ENCODE data around the gene STUB1.
A peak's percentile ranks its signal among the peaks of the same experiment; 100 is the strongest.

Gene STUB1

DNA sequence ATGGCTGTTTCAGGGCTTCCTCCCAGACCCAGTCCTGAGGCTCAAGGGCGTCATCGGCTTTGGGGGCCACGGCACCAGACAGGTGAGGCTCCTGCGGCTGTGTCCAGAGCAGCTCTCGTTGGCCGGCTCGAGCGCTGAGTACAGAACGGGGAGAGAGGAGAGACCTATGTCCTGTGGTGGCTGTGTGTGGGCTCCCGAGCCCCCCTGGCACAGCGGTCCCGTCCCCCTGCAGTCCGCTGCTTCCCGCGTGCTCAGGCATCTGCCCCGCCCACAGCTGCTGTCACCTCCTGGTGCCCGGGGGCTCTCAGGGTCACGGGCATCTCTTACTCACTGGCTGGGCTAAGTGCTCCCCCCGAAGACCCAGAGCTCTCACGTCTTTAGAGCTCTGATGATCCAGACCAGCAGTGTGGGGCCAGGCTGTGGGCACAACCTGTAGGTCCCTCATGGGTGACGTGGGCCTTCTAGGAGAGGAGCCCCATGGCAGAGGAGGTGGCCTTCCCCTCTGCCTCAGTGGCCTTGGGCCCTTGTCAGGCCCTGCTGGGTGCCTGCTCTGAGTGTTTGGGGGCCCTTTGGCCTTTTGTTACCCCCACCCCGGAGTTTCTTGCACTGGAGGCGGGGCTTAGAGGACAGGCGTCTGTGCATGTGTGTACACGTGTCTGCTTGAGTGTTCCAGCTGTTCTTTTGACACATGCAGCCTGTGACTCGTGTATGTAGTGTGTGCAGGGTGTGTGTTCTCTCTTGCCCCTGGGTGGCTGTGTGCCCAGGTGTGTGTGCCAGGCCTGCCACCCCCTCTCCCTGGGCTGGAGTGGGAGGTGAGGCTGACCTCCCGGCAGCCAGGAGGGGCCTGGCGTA lies 27.5 kb upstream of the STUB1 start:
- Mint-ChIP-seq H3K4me1 (ENCODE audit: low read depth) (peaks cover 7% of the 10 kb centered on the region), H3K36me3 (ENCODE audit: low read depth) (peaks cover 6% of the 10 kb centered on the region), H3K27ac (no peak overlapping the region), H3K4me3 (no peak overlapping the region), H3K27me3 (no peaks in the 10 kb centered on the region), H3K9me3 (no peaks in the 10 kb centered on the region)

DNA sequence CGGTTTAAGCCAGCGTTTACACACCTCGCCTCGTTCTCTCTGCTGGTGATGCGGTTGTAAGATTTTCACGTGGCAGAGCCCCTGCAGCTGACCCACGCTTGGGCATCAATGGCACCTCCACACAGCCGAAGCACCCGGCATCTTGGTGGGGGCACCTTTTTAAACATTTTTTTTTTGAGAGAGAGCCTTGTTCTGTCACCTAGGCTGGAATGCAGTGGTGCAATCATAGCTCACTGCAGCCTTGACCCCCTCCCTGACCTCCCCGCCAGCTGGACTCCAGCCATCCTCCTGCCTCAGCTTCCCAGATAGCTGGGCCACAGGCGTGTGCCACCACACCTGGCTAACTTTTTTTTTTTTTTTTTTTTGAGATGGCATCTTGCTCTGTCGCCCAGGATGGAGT lies 26.2 kb upstream of the STUB1 start:
- H3K4me3 Mint-ChIP-seq = no peak overlapping the region
- H3K27ac Mint-ChIP-seq = no peak overlapping the region
- H3K9me3 Mint-ChIP-seq = no peaks in the 10 kb centered on the region
- peaks cover 6% of the 10 kb centered on the region for H3K36me3 Mint-ChIP-seq (ENCODE audit: low read depth)
- H3K27me3 Mint-ChIP-seq = no peaks in the 10 kb centered on the region
- no peaks in the 10 kb centered on the region for H3K4me1 Mint-ChIP-seq (ENCODE audit: low read depth)

DNA sequence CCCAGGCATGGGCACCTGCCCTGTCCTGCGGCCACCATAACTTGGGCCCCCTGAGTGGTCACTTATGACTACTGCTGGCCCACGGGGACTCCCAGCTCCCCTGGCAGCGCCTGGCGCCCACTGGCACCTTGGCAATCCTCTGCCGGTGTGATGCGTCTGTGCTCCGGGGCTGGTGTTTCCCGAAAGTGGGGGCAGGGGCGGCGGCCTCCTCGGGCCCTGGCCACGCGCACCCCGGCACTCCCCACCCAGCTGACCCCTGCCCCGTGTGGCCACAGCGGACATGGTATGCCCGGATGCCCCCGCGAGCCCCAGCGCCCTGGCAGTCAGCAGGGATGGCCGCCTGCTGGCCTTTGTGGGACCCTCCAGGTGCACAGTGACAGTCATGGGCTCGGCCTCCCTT lies 22.7 kb upstream of the STUB1 start:
- H3K27me3 Mint-ChIP-seq = no peaks in the 10 kb centered on the region
- H3K9me3 Mint-ChIP-seq = no peaks in the 10 kb centered on the region
- no peak overlapping the region for H3K4me3 Mint-ChIP-seq
- H3K27ac Mint-ChIP-seq = no peak overlapping the region
- peaks cover 6% of the 10 kb centered on the region for H3K36me3 Mint-ChIP-seq (ENCODE audit: low read depth)
- H3K4me1 Mint-ChIP-seq (ENCODE audit: low read depth) = peaks cover 5% of the 10 kb centered on the region

DNA sequence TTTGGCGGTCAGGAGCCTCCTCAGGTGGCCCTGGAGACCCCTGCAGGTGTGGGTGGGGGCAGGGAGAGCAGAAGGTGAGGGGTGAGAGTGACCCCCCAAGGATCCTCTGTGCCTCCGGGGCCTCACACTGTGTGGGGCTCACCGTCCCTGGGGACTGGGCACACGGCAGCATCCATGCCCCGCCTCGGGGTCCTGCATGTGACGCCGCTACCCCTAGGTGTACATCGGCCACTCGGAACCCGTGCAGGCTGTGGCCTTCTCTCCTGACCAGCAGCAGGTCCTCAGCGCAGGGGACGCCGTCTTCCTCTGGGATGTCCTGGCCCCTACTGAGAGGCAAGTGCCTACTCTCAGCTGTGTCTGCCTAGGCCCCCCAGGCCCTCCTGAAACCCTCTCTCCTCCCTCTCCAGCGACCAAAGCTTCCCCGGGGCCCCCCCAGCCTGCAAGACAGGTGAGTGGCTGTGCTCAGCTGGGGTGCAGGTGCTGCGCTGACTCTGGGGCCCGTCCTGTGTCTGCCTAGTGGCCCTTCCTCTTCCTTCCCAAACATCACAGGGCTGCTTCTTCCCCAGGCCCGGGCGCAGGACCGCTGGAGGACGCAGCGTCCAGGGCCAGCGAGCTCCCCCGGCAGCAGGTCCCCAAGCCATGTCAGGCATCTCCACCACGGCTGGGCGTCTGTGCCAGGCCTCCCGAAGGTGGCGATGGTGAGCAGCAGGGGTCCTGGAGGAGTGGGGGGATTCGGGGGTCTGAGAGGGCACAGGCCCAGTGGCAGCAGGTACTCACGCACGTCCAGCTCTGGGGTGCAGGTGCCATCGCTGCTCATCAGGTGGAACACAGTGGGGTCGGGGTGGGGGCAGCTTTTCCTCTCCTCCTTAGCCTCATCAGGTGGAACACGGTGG lies 21.3 kb upstream of the STUB1 start:
- no peak overlapping the region for H3K4me3 Mint-ChIP-seq
- no peak overlapping the region for H3K27ac Mint-ChIP-seq
- H3K9me3 Mint-ChIP-seq = no peaks in the 10 kb centered on the region
- H3K4me1 Mint-ChIP-seq (ENCODE audit: low read depth) = peaks cover 5% of the 10 kb centered on the region
- no peaks in the 10 kb centered on the region for H3K27me3 Mint-ChIP-seq
- peaks cover 3% of the 10 kb centered on the region for H3K36me3 Mint-ChIP-seq (ENCODE audit: low read depth)

DNA sequence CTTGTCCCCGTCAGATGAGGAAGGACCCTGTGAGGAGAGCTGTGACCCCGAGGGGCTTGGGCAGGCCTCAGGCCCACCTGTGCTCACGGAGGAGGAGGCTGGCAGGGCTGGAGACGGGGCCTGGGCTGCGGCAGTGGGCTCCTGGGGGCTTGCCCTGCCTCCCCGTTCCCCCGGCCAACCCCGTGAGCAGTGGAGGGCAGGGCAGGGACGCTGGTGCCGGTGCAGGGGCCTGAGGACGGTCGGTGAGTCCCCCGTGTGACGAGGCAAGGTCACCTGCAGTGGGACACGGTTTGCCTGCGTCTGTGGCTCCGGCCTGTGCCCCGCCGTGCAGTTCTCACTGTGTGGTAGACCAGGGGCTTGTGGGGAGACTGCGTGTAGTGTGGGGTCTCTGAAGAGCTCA lies 20.6 kb upstream of the STUB1 start:
- no peak overlapping the region for H3K27ac Mint-ChIP-seq
- H3K27me3 Mint-ChIP-seq = no peaks in the 10 kb centered on the region
- no peaks in the 10 kb centered on the region for H3K36me3 Mint-ChIP-seq (ENCODE audit: low read depth)
- H3K4me1 Mint-ChIP-seq (ENCODE audit: low read depth) = peaks cover 5% of the 10 kb centered on the region
- no peak overlapping the region for H3K4me3 Mint-ChIP-seq
- no peaks in the 10 kb centered on the region for H3K9me3 Mint-ChIP-seq

DNA sequence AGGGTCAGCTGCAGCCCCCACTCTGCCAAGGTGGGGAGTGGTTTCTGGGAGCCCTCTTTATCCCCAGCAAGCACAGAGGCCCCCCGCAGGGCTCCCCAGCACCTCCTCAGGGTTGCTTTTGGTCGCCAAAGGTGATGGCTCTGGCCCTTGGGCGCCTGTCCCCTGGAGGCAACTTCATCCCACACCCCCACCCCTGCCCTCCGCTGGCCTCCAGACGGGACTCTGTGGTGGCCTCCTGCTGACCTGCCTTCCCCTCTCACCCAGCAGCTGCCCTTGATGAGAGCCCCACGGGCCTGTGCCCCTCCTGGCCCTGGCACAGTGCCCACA lies 20.1 kb upstream of the STUB1 start:
- Mint-ChIP-seq H3K27me3 (no peaks in the 10 kb centered on the region), H3K4me1 (ENCODE audit: low read depth) (peaks cover 5% of the 10 kb centered on the region), H3K9me3 (no peaks in the 10 kb centered on the region), H3K36me3 (ENCODE audit: low read depth) (no peaks in the 10 kb centered on the region), H3K4me3 (no peak overlapping the region), H3K27ac (no peak overlapping the region)

DNA sequence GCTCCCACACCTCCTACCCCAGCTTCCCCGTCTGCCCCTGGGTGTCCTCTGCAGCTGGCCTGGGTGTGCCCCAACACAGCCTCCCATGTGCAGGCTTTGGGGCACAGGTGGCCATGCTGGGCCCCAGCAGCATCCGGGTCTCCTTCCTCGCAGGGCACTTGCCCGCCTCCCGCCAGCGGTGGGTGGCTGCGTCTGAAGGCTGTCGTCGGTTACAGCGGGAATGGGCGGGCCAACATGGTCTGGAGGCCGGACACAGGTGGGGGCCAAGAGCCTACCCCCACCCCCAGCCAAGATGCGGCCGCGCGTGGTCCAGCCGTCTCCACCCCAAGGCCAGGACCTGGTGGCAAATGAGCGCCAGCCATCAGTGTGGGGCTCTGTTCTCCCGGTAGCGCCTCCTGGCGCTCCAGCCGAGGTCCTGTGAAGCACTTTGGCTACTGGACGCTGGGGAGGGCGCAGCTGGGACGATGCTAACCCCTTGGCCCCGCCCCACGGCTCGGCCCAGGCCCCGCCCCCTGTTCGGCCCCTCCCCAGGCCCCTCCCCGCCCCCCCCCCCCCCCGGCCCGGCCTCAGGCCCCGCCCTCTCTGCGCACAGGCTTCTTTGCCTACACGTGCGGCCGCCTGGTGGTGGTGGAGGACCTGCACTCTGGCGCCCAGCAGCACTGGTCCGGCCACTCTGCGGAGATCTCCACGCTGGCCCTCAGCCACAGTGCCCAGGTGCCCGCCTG lies 19.6 kb upstream of the STUB1 start:
- Mint-ChIP-seq H3K9me3 (no peaks in the 10 kb centered on the region), H3K27ac (no peak overlapping the region), H3K4me1 (ENCODE audit: low read depth) (peaks cover 5% of the 10 kb centered on the region), H3K4me3 (no peak overlapping the region), H3K27me3 (no peaks in the 10 kb centered on the region), H3K36me3 (ENCODE audit: low read depth) (no peaks in the 10 kb centered on the region)

DNA sequence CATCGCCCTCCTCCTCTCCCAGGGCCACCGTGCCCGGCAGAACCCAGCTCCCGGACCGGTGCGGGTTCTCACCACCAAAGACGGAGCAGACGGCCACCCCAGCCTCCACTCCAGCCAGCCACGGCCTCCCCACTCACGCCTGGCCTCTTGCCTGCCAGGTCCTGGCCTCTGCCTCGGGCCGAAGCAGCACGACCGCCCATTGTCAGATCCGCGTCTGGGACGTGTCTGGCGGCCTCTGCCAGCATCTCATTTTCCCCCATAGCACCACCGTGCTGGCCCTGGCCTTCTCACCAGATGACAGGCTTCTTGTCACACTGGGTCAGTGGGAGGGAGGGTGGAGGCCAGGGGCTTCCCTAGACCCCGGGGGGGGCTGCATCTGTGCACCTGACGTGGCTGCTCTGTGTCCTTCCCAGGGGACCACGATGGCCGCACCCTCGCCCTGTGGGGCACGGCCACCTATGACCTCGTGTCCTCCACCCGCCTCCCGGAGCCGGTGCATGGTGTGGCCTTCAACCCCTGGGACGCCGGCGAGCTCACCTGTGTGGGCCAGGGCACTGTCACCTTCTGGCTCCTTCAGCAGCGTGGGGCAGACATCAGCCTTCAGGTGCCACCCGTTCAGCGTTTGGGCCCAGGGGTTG lies 18.9 kb upstream of the STUB1 start:
- Mint-ChIP-seq H3K36me3 (ENCODE audit: low read depth) (no peaks in the 10 kb centered on the region), H3K9me3 (no peaks in the 10 kb centered on the region), H3K4me3 (no peak overlapping the region), H3K27ac (no peak overlapping the region), H3K4me1 (ENCODE audit: low read depth) (peaks cover 5% of the 10 kb centered on the region), H3K27me3 (no peaks in the 10 kb centered on the region)

DNA sequence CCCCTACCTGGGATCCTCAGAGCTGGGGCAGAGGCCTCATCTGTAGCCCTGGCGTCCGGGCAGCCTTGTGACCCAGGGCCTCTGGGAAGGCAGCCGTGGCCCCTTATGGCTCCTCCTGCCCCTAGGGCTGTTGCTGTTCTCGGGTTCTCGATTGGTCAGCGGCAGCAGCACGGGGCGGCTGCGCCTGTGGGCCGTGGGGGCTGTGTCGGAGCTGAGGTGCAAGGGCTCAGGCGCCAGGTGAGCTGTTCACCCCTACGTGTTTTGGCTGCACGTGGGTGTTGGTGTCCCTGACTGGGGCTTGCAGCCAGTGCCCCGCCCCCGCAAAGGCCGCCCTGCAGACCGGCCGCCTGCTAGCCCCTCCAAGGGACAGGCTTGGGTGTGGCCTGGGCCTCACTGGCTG lies 18.1 kb upstream of the STUB1 start:
- Mint-ChIP-seq H3K4me1 (ENCODE audit: low read depth) (peaks cover 5% of the 10 kb centered on the region), H3K9me3 (no peaks in the 10 kb centered on the region), H3K27me3 (no peaks in the 10 kb centered on the region), H3K27ac (no peak overlapping the region), H3K36me3 (ENCODE audit: low read depth) (no peaks in the 10 kb centered on the region), H3K4me3 (no peak overlapping the region)

DNA sequence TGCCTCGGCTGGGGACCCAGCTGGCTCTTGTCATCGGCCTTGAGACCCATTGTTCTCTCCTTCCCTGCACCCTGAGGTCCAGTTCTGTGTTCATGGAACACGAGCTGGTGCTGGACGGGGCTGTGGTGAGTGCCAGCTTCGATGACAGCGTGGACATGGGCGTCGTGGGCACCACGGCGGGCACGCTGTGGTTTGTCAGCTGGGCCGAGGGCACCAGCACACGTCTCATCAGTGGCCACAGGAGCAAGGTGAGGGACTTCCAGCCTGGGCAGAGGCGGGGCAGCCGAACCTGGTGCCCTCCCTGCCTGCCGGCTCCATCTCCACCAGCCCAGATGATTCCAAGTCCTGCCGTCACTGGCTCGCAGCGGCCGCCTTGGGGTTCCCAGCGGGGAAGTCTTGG lies 17.6 kb upstream of the STUB1 start:
- Mint-ChIP-seq H3K27ac (no peak overlapping the region), H3K4me1 (ENCODE audit: low read depth) (peaks cover 8% of the 10 kb centered on the region), H3K36me3 (ENCODE audit: low read depth) (no peaks in the 10 kb centered on the region), H3K27me3 (no peaks in the 10 kb centered on the region), H3K4me3 (no peak overlapping the region), H3K9me3 (no peaks in the 10 kb centered on the region)

DNA sequence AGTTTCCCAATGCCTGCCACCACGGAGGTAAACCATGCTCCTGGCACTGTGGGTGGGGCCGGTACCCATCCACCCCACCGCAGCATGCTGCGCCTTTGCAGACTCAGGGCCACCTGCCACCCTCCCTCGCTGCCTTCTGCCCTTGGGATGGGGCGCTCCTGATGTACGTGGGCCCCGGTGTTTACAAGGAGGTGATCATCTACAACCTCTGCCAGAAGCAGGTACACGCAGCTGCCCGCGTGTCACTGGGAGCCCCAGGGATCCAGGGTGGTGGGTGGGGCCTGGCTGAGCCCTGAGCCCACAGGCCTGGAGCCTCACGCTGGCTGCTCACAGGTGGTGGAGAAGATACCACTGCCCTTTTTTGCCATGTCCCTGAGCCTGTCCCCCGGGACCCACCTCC lies 13.6 kb upstream of the STUB1 start:
- peaks cover 10% of the 10 kb centered on the region for H3K36me3 Mint-ChIP-seq (ENCODE audit: low read depth)
- H3K27ac Mint-ChIP-seq = no peak overlapping the region
- no peaks in the 10 kb centered on the region for H3K9me3 Mint-ChIP-seq
- no peak overlapping the region for H3K4me3 Mint-ChIP-seq
- no peaks in the 10 kb centered on the region for H3K27me3 Mint-ChIP-seq
- H3K4me1 Mint-ChIP-seq (ENCODE audit: low read depth) = peaks cover 14% of the 10 kb centered on the region

DNA sequence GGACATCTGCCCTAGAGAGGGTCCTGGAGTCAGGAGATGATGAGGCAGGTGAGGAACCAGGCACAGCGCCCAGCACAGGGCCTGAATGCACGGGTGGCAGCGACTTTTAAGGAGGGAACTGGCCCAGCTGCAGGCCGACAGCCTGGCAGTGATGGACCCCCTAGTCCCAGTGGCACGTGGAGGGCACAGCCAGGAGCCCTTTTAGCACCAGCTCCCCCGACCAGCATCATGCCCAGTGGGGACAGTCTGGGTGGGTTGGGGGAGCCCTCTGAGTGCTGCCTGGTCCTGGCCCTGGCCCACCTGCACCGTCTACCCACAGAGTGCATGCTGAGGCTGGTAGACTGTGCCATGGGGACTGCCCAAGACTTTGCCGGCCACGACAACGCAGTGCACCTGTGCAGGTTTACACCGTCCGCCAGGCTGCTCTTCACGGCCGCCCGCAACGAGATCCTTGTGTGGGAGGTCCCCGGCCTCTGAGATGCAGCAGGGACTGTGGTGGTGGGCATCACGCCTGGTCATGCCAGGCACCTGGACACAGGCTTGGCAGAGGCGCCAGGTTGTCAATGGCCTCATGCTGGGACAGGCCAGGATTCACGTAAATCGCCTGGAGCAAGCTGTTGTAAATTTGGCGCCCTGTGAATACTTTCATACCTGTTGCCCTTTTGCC lies 13.0 kb upstream of the STUB1 start:
- H3K27me3 Mint-ChIP-seq = no peaks in the 10 kb centered on the region
- H3K27ac Mint-ChIP-seq = peak overlapping the region; percentile 61
- H3K4me1 Mint-ChIP-seq (ENCODE audit: low read depth) = peaks cover 14% of the 10 kb centered on the region
- H3K4me3 Mint-ChIP-seq = peak overlapping the region; percentile 77
- H3K36me3 Mint-ChIP-seq (ENCODE audit: low read depth) = peaks cover 10% of the 10 kb centered on the region
- H3K9me3 Mint-ChIP-seq = no peaks in the 10 kb centered on the region

DNA sequence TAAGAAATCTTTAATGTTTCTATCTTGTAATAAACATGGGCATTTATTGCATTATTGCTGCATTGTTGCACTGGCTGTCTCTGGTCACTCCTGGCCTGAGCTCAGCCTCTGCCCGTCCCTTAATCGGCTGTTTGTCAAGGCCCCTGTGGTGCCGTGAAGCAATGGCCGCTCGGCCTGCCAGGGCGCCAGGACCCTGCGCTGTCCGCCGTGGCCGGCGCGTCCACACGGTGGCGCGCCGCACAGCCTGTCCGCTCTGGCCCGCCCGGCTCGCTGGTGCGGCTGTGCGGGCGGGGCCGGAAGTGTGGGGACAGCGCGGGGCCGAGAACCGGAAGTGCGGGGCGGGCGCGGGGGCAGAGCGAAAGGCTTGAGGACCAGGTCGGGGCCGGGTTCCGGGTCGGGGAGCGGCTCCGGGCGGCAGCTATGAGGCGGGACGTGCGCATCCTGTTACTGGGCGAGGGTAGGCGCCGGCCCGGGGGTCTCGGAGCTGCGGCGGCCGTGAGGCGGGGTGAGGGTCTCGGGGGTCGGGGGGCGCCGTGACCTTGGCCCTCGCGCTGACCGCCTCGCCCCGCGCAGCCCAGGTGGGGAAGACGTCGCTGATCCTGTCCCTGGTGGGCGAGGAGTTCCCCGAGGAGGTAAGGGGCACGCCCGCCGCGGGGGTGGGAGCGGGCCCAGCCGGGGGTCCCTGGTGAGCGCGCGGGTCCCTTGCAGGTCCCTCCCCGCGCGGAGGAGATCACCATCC lies 12.3 kb upstream of the STUB1 start, which contains the start of gene RHOT2:
Gene RHOT2, plus strand, starts transcription at position 353 of the 739 bp plus-strand sequence. Its CDS starts 68 bp downstream, at position 421.
- H3K4me1 Mint-ChIP-seq (ENCODE audit: low read depth) = peaks cover 14% of the 10 kb centered on the region
- peak within 1 kb of the TSS; percentile 61 for H3K27ac Mint-ChIP-seq
- no peaks in the 10 kb centered on the region for H3K27me3 Mint-ChIP-seq
- H3K36me3 Mint-ChIP-seq (ENCODE audit: low read depth) = peaks cover 14% of the 10 kb centered on the region
- peak within 1 kb of the TSS; percentile 77 for H3K4me3 Mint-ChIP-seq
- no peaks in the 10 kb centered on the region for H3K9me3 Mint-ChIP-seq
